Measurements from ENCODE around the gene KIF6. TPM values are rescaled to one million over a fixed set of nuclear protein-coding genes. Genes with fewer than 3 reads are reported as not detected.

Gene KIF6
- total RNA-seq, 1 experiment from 2014 or later, result not detected

GRCh38 chr6:39702265-39702664, 22.9 kb downstream of the KIF6 start:
- TF ChIP-seq SP1 (IDR thresholded peaks at IDR 0.05; ENCODE audit: low read depth) (no peak), EZH2phosphoT487 (IDR thresholded peaks at IDR 0.05; ENCODE audit: borderline replicate concordance) (no peak), SIN3A (IDR thresholded peaks at IDR 0.05; ENCODE audit: low read depth) (no peak), FOSL1 (IDR thresholded peaks at IDR 0.05; ENCODE audit: low read depth) (no peak), ZBTB33 (IDR thresholded peaks at IDR 0.05; ENCODE audit: extremely low read depth, insufficient replicate concordance, low read length) (no peak), ATF3 (IDR thresholded peaks at IDR 0.05) (no peak), CBX3 (IDR thresholded peaks at IDR 0.05; ENCODE audit: low read depth) (no peak), MAX (IDR thresholded peaks at IDR 0.05) (no peak), RAD21 (IDR thresholded peaks at IDR 0.05; ENCODE audit: low read depth) (no peak), JUND (IDR thresholded peaks at IDR 0.05) (no peak), REST (IDR thresholded peaks at IDR 0.05; ENCODE audit: low read depth) (no peak), ELF1 (IDR thresholded peaks at IDR 0.05; ENCODE audit: borderline replicate concordance, low read depth) (no peak), CEBPB (IDR thresholded peaks at IDR 0.05; ENCODE audit: low read depth) (no peak), ZNF274 (IDR thresholded peaks at IDR 0.05; ENCODE audit: low read depth, low read length) (no peak), POLR2AphosphoS5 (IDR thresholded peaks at IDR 0.05; ENCODE audit: low read depth, low read length) (no peak), POLR2A (IDR thresholded peaks at IDR 0.05; ENCODE audit: borderline replicate concordance, extremely low read depth, insufficient read depth, insufficient read length) (no peak), YY1 (IDR thresholded peaks at IDR 0.05; ENCODE audit: extremely low read depth, insufficient replicate concordance, low read depth, low read length) (no peak), SRF (IDR thresholded peaks at IDR 0.05; ENCODE audit: low read depth) (no peak), TCF7L2 (IDR thresholded peaks at IDR 0.05; ENCODE audit: borderline replicate concordance, extremely low read depth, insufficient read depth, insufficient read length) (no peak)
- ChIA-PET RAD21 (ENCODE audit: low non-redundant PET in 1 of 2, low total read pairs in 2 of 2, uncharacterized antibody in 2 of 2, unreplicated experiment in 2 of 2) (no interaction called here), CTCF (no interaction called here), POLR2A (no interaction called here)
- H3K4me1 ChIP-seq (ENCODE audit: control insufficient read depth in 1 of 2, insufficient read depth in 2 of 2, low read length in 2 of 2), result no peaks in the 10 kb centered on the region
- no peaks in the 10 kb centered on the region for H4K20me1 ChIP-seq (ENCODE audit: insufficient read depth)
- H3K27ac ChIP-seq (ENCODE audit: low read depth, low read length), result no peak overlapping the region
- H3K9me2 ChIP-seq (ENCODE audit: insufficient read depth), result no peaks in the 10 kb centered on the region
- DNase-seq (ENCODE audit: low read depth, low spot score), result no peak
- intact Hi-C loops (cut with micrococcal nuclease), result no loop called here
- no peak for ATAC-seq
- no peaks in the 10 kb centered on the region for H3K36me3 ChIP-seq (ENCODE audit: control insufficient read depth in 1 of 2, insufficient read depth in 2 of 2, low read length in 2 of 2)
- H3K4me3 ChIP-seq (replicated peaks in 1 of 2; ENCODE audit: low read depth in 1 of 2, low read length in 2 of 2), result no peak overlapping the region
- no peak overlapping the region for H2AFZ ChIP-seq (ENCODE audit: low read depth, low read length, poor library complexity, severe bottlenecking)
- H3K27me3 ChIP-seq (ENCODE audit: insufficient read depth, low read length), result peaks cover 46% of the 10 kb centered on the region
- H3K4me2 ChIP-seq (ENCODE audit: low read length), result no peak overlapping the region
- H3K9me3 ChIP-seq (ENCODE audit: control insufficient read depth in 1 of 2, insufficient read depth in 1 of 2, low read depth in 1 of 2, low read length in 2 of 2), result no peaks in the 10 kb centered on the region
- H3K79me2 ChIP-seq (ENCODE audit: insufficient read depth, low read length), result no peaks in the 10 kb centered on the region
- BruUV-seq (replicated peaks), result no TSS peak
- H3K9ac ChIP-seq (ENCODE audit: low read length), result no peak overlapping the region
